Vagina (tissue), 2 donors: ENCODE results near the gene CD96.

Experiments
- POLR2A ChIP-seq, 2 donors: fragments of 450-650 bp; IDR thresholded peaks; one replicate each; pipeline ENCODE4 v1.6.1; 2017; ENCODE audit warnings: antibody characterized with exemption in 2 of 2, mild to moderate bottlenecking in 2 of 2, moderate library complexity in 2 of 2
- POLR2AphosphoS5 ChIP-seq, 2 donors: sonication (generic); formaldehyde crosslinking; IDR thresholded peaks; one replicate each; pipeline ENCODE4 v1.9.0; 2017; ENCODE audit warnings: antibody characterized with exemption in 2 of 2, mild to moderate bottlenecking in 2 of 2, low read depth in 1 of 2; ENCODE audit not compliant: insufficient read depth in 1 of 2
- TF ChIP-seq, protein P1 (sequence below), 3 experiments: fragments of 450-650 bp in 2 of 3; fragments of 200-600 bp in 1 of 3; sonication (generic) in 1 of 3; IDR thresholded peaks; one replicate each; pipeline ENCODE4 v1.5.1; 2017 to 2019; ENCODE audit warnings: antibody characterized with exemption in 3 of 3, mild to moderate bottlenecking in 2 of 3, moderate library complexity in 2 of 3

DNA sequence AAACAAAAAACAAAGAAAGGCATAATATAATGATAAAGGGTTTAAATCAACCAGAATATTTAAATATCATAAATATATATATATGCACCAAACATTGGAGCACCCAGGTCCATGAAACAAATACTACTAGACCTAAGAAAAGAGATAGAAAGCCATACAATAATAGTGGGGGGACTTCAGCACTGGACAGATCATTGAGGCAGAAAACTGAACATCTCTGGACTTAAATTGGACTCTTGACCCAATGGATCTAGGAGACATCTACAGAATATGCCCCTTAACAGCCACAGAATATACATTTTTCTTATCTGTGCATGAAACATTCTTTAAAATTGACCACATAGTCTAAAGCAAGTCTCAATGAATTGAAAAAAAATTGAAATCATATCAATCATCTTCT lies 48.7 kb upstream of the CD96 start:
- no peak for TF ChIP-seq POLR2AphosphoS5 (IDR thresholded peaks at IDR 0.05; ENCODE audit: insufficient read depth in 1 of 2, low read depth in 1 of 2)
- TF ChIP-seq, protein P1, sequence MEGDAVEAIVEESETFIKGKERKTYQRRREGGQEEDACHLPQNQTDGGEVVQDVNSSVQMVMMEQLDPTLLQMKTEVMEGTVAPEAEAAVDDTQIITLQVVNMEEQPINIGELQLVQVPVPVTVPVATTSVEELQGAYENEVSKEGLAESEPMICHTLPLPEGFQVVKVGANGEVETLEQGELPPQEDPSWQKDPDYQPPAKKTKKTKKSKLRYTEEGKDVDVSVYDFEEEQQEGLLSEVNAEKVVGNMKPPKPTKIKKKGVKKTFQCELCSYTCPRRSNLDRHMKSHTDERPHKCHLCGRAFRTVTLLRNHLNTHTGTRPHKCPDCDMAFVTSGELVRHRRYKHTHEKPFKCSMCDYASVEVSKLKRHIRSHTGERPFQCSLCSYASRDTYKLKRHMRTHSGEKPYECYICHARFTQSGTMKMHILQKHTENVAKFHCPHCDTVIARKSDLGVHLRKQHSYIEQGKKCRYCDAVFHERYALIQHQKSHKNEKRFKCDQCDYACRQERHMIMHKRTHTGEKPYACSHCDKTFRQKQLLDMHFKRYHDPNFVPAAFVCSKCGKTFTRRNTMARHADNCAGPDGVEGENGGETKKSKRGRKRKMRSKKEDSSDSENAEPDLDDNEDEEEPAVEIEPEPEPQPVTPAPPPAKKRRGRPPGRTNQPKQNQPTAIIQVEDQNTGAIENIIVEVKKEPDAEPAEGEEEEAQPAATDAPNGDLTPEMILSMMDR (IDR thresholded peaks at IDR 0.05) = no peak
- TF ChIP-seq POLR2A (IDR thresholded peaks at IDR 0.05) = no peak
